ENCODE results near the gene RAB11FIP4.

RAB11FIP4 gene

GRCh38 chr17:31413874-31414549, 22.5 kb downstream of the RAB11FIP4 start:
- no peak overlapping the region for H3K27ac ChIP-seq
- TF ChIP-seq ZFX (IDR thresholded peaks at IDR 0.05; ENCODE audit: borderline replicate concordance) (no peak), CTCF (IDR thresholded peaks at IDR 0.05) (no peak)

DNA sequence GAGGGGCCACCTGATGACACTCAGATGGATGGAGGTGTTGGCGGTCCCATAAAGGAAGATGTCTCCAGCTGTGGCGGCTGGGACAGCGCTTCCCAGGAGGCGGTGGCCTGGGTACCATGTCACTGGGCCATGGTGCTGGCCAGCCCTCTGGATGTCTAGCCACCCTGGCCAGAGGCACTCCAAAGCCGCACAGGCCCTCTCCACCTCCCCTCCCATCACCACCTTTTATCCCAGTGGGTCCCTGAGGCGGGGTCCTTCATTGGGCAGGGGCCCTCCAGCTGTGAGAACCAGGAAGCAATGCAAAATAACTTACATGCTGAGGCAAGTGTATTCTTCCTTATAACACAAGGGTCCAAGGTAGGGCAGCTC, 23.1 kb downstream of the RAB11FIP4 start:
- no peak overlapping the region for H3K27ac ChIP-seq
- TF ChIP-seq CTCF (IDR thresholded peaks at IDR 0.05) (no peak), ZFX (IDR thresholded peaks at IDR 0.05; ENCODE audit: borderline replicate concordance) (no peak)

DNA sequence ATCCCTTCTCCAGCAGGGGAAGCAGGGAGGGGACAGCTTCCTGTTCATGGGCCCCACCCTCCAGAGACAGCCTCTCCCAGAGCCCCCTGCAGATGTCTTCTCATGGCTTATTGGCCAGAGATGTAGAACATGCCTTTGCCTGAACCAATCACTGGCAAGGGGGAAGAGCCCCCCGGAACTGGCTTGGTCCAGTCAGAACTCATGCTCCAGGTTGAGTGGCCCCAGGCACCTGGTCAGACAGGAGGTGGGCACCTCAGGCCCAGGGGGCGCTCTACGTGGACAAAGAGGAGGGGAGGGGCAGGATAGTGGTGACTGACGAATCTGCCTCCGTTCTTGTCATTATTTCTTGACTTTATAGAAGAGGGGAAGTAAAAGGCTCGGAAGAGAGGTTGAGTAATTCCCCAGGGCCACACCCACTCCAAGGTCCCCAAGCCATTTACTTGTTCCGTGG, 23.6 kb downstream of the RAB11FIP4 start:
- TF ChIP-seq ZFX (IDR thresholded peaks at IDR 0.05; ENCODE audit: borderline replicate concordance) = no peak
- TF ChIP-seq CTCF (IDR thresholded peaks at IDR 0.05) = no peak
- no peak overlapping the region for H3K27ac ChIP-seq

DNA sequence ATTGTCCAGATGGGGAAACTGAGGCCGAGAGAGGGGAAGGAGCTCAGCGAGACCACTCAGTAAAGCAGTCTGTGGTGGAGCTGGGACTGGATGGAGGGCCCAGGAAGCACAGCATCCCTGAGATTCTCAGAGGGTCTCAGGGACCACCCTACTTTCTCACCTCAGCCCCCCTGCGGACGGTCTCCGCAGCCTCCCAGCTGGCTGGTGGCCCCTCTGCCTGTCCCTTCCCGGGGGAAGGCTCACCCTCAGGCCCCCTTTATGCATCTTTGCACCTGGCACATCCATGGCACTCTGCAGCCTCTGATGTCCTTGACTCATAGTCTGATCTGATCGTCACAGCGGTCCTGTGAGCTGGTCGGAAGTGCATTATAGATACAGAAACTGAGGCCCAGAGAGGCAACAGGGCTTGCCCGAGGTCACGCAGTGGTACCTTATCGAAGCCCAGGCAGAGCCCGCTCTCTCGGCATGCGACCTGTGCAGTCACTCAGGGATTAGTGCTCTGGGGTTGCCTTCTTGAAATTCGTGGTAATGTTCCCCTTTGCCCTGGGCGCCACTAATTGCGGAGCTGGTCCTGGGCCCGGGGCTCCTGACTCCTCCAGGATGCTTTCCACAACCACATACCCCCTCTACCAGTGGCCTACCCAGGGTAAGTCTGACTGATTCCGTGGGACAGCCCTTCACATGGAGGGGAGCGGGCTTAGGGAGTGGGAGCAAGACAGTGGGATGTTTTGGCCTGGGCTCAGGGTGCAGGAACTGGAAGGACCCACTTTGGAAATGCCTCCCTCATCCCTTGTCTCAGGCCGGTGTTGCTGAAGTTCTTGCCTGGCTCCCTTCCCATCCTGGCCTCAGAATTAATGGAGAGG, 24.4 kb downstream of the RAB11FIP4 start:
- no peak overlapping the region for H3K27ac ChIP-seq
- TF ChIP-seq ZFX (IDR thresholded peaks at IDR 0.05; ENCODE audit: borderline replicate concordance) = no peak
- TF ChIP-seq CTCF (IDR thresholded peaks at IDR 0.05) = no peak

DNA sequence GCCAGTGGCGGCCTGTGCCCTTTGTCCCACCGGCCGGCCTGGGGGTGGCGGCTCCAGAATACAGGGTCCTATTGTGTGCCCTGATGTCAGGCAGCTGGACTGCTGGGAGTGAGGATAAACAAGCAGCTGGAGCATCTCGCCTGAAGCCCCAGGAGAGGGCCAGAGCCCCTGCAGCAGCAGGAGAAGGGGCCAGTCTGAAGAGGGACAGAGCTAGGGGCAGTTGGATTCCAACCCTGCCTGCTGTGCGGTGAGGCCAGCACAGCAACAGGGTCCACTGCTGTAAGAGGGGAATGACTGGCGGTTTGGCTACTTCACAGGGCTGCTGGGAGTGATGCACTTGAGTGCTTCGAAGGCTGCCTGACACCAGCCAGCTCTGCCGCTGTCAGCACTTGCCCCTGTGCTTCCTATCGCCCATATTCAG, 25.0 kb downstream of the RAB11FIP4 start:
- TF ChIP-seq CTCF (IDR thresholded peaks at IDR 0.05) (no peak), ZFX (IDR thresholded peaks at IDR 0.05; ENCODE audit: borderline replicate concordance) (no peak)
- H3K27ac ChIP-seq = no peak overlapping the region

DNA sequence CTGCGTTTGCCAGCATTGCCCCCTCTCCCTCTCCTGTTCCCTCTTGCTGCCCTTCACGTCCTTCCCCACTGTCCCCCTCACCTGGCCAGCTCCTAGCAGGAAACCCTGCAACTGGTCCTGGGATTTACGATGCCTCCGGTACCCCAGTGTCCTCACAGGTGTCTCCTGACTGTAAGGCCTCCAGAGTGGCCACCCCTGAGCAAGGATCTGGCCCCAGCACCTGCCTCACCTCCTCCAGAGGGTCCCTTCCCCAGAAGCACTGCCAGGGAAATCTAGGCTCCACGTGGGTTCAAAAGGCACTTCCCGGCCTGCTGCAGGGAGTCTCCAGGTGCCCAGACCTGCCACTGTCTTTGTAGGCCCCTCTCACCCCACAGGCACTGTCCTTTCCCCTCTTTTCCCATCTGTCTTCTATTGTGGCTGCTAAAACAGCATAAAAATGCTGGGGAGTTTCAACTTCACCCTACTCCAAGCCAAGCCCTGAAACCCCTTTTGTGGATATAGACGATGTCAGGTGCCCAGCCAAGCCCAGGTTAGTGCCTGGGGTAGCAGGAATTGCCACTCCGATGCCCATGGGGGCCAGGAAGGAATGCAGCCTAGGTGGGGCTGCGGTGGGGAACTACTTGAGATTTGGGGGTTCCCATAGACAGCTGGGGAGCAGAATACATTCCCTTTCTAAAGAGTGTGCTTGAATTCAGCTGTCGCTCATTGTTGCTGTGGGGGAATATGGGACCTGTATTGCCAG, 25.7 kb downstream of the RAB11FIP4 start:
- no peak overlapping the region for H3K27ac ChIP-seq
- TF ChIP-seq CTCF (IDR thresholded peaks at IDR 0.05) = no peak
- no peak for TF ChIP-seq ZFX (IDR thresholded peaks at IDR 0.05; ENCODE audit: borderline replicate concordance)

All from 22Rv1 (cell line).